IPS-18c (cell line): ENCODE results near the gene TSHZ3.

ENCODE experiments used
- H3K4me3 ChIP-seq: 2 replicates; pipeline ENCODE4 v1.7.0; 2013; ENCODE audit warnings: low read depth, mild to moderate bottlenecking, low read length, moderate library complexity; ENCODE audit not compliant: insufficient read depth
- H3K9me3 ChIP-seq: one replicate; pipeline ENCODE4 v1.6.1; 2013; ENCODE audit warnings: mild to moderate bottlenecking, low read length, moderate library complexity; ENCODE audit not compliant: control insufficient read depth, insufficient read depth

TSHZ3 gene

DNA sequence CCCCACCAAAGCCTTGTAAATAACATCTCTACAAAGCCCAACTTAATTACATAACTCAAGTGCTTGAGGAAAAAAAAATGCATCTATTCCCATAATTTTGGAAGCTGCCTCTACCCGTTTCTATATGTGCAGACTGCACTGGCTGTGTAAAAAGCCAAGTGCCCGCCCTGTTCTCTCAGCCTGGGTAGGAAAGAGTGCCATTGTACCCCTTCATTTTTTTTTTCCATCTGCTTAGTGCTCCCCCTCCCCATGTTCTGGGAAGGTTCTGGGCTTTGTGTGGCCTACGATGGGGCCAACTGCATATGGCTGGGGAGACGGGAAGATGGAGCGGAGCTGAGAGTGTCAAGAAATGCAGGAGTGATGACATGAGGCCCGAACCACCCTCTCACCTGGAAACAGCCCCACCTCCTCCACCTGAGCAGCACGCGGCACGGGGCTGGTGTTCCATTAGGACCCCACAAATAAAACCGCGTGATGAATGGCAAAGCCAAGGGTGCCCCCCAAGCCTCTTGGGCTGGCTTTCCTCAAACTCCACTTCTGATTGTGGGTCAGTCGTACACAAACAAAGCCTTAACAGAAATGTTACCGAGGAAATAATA is 42.1 kb downstream of the TSHZ3 start:
- H3K4me3 ChIP-seq, result no peak overlapping the region

GRCh38 chr19:31306006-31306753 is 43.1 kb downstream of the TSHZ3 start:
- Histone ChIP-seq H3K4me3 (no peak overlapping the region), H3K9me3 (no peaks in the 10 kb centered on the region)

More for the DNA sequence above, 42.1 kb downstream of the TSHZ3 start:
- no peaks in the 10 kb centered on the region for H3K9me3 ChIP-seq

DNA sequence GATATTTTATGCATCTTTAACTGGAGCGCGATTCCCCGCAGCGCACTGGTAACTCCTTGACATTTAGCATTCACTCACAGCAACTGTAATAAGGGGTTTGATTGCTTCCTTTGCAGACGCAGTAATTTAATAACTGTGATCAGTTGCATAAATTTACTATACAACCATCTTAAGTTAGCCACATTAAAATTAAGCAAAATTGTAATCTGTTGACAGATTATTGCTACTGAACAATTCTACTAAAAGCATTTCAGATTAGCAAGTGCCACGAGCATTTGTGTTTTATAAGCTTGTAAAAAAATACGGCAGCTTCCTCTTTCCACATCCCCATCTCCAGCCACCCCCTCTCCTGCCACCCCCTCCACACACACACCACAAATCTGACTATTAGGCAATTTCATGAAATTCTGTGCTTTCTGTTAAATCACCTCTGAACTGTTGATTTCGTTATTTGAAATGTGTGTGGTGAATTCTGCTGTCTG is 44.4 kb downstream of the TSHZ3 start:
- H3K9me3 ChIP-seq, result no peaks in the 10 kb centered on the region
- no peak overlapping the region for H3K4me3 ChIP-seq

DNA sequence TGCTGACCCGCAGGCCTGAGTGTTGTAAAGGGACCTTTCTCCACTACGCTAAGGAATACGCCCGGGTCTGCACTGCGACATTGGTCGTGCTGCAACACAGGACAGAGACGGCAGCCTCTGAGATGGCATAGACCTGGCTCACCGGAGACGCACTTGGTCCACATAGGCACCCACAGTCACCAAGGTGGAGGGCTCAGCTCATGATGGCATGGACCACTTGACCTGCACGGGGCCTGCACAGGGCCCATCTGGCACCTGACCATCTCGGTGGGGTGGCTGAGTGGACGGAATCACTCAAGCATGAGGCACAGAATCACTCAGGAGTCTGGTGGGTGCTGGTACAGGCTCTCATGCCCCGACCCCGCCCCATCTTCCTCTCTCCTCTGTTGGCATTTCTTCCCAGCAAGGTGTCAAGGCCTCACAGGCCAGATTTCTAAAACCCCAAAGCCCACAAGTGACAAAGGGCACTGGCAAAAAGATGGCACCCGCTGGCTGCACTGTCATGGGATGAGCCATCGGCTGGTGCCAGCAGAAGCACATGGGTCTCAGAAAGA is 45.9 kb downstream of the TSHZ3 start:
- no peak overlapping the region for H3K4me3 ChIP-seq
- no peaks in the 10 kb centered on the region for H3K9me3 ChIP-seq

- no peaks in the 10 kb centered on the region for H3K9me3 ChIP-seq
- no peak overlapping the region for H3K4me3 ChIP-seq
These were observed 47.8 kb downstream of the TSHZ3 start for GRCh38 chr19:31301306-31301980.

DNA sequence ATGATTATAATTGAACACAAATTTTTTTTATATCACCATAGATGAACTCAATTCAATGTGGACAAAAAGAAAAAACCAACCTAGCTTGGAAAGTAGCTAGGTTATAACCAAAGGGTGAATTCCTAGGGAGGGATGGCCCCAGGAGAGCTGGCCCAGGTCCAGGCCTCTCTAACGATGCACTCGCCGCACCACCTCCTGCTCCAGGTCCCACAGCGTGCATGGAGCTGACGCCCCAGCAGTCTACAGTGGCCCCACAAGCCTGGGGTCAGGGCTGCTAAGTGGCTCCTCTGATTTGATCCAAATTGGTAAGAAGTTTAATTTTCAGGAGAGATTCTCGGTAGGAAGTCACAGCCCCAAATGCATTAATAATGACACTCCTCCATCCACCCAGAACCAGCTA is 48.8 kb downstream of the TSHZ3 start:
- Histone ChIP-seq H3K9me3 (no peaks in the 10 kb centered on the region), H3K4me3 (no peak overlapping the region)

DNA sequence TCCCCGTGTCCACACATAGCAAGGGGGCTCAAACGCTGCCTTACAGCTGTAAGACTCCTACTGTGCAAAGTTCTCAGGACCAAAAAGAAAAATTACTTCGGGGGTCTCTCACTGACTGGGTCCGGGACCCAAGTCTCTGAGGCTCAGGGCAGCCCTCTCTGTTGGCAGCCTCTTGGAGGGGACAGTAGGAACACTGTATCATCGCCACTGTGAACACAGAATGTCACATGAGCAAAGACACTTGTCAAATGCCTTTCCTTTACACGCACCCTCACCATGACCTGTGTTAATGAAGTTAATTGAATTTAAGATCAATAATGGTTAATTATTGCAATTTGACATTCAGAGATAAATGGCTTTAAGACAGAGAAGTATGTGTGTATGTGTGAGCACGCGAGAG is 49.6 kb downstream of the TSHZ3 start:
- no peak overlapping the region for H3K4me3 ChIP-seq
- no peaks in the 10 kb centered on the region for H3K9me3 ChIP-seq

- Histone ChIP-seq H3K4me3 (no peak overlapping the region), H3K9me3 (no peaks in the 10 kb centered on the region)
These were observed 51.2 kb downstream of the TSHZ3 start for GRCh38 chr19:31297991-31298390.

DNA sequence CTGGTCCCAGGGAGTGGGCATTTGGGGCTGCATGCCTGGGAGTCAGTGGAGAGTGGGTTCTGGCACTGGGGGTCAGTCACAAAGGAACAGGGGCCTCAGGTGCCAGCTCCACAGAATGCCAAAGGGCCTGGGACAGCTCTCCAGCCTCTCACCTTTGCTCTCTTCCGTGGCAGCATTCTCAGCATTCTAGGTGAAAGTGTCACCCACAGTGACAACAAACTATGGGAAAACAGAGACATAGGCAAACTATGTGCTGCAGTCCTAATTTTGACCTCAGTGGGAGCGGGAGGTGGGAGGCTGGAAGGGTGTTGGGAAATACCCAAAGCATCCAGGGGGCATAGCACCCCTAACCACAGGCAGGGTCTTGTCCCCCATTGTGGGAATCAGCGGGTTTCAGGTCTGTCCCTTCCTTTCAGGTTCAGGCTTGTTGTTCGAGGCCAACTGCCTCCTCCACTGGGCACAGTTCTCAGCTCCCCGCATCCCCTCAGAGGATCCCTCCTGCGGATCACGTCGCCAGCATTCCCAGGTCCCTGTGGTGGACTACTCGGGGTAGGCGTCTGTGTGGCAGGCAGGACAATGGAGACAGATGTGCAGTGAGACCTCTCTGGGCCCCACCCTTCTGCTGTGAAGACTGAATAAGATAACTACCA is 52.4 kb downstream of the TSHZ3 start:
- no peaks in the 10 kb centered on the region for H3K9me3 ChIP-seq
- no peak overlapping the region for H3K4me3 ChIP-seq

DNA sequence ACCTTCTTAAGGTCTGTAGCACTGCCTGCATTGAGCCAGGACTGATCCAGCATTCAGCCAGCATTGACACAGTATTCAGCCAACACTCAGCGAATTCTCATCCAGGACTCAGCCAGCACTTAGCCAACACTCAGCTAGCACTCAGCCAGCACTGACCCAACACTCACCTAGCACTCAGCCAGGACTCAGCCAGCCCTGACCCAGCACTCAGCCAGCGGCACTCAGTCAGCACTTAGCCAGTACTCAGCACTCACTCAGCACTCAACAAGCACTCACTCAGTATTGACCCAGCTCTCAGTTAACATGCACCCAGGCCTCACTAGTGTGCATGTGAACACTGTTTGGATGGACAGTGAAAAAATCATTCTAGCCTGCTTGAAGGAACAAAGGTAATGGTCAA is 55.0 kb downstream of the TSHZ3 start:
- Histone ChIP-seq H3K9me3 (no peaks in the 10 kb centered on the region), H3K4me3 (no peak overlapping the region)

GRCh38 chr19:31292639-31293185 is 56.5 kb downstream of the TSHZ3 start:
- no peak overlapping the region for H3K4me3 ChIP-seq
- no peaks in the 10 kb centered on the region for H3K9me3 ChIP-seq

DNA sequence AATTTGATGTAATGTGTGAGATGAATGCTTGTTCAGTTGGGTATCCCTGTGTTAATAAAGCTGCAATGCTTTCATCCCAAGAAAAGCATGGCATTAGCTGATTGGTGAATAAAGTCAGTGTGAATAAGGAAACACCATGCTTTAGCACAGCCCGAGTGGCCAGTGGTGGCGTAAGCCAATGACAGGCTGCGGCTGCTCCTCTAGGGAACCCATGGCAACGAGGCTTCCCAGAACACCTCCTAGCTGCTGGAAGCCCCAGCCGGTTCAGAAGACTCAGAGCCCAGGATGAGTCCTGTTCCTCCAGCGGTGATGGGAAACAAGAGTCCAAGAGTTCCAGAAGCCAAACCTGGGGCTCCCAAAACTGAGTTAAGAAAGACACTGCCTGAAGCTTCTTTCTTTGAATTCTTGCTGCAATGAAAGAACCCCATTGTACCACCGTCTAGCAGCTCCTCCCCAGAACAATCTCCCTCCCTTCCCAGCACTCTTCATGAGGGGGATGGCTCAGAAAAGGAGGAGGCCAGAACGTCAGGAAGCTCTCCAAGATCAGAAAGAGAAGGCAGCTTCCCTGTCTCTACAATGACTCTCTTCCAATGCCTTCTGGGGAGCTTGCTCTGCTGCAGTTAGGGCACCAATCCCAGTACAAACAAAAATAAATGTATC is 58.2 kb downstream of the TSHZ3 start:
- Histone ChIP-seq H3K9me3 (no peaks in the 10 kb centered on the region), H3K4me3 (no peak overlapping the region)

DNA sequence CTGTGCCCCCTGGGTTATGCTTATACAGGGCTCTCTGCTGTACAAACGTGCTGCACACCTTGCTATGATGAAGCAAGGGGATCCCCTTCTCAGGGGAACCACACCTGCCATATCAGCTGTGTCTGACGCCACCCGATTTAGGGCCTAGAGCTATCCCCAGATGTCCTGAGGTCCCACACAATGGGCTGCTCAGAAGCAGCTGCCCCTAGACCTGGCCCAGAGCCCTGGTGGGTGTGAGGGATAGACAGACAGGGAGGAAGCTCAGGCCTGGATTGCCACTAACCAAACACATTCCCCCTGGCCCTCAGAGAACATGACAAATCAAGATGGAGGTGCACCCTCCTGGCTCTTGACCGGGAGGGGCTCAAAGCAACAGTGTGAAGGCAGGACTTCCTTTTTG is 59.3 kb downstream of the TSHZ3 start:
- no peaks in the 10 kb centered on the region for H3K9me3 ChIP-seq
- H3K4me3 ChIP-seq, result no peak overlapping the region

- H3K9me3 ChIP-seq, result no peaks in the 10 kb centered on the region
- H3K4me3 ChIP-seq, result no peak overlapping the region
These were observed 59.8 kb downstream of the TSHZ3 start for GRCh38 chr19:31289381-31289880.

- Histone ChIP-seq H3K4me3 (no peak overlapping the region), H3K9me3 (no peaks in the 10 kb centered on the region)
These were observed 62.7 kb downstream of the TSHZ3 start for GRCh38 chr19:31286491-31286890.

GRCh38 chr19:31285744-31286143 is 63.5 kb downstream of the TSHZ3 start:
- no peak overlapping the region for H3K4me3 ChIP-seq

DNA sequence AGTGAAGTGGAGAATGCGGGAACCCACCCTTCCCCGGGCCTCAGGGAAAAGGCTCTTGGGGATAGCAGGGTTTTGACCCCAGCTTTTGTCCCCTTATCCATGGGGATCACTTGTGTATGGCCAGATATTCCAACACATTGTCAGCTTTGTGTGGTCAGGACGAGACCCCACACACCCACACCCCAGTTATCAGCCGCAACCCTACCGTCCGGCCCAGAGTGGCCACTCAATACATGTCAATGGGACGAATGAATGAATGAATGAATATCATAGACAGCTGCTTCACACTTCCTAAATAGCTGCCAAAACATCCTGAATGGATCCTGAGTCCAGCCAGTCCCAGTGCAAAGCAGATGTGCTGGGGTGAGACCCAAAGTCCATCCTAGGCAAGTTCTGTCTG is 64.6 kb downstream of the TSHZ3 start:
- no peaks in the 10 kb centered on the region for H3K9me3 ChIP-seq
- no peak overlapping the region for H3K4me3 ChIP-seq

More at GRCh38 chr19:31285744-31286143, 63.5 kb downstream of the TSHZ3 start:
- H3K9me3 ChIP-seq, result no peaks in the 10 kb centered on the region
